Osteoblast (primary cell): ENCODE data around the gene KCTD12. TPM values are rescaled to one million over a fixed set of nuclear protein-coding genes. Genes with fewer than 3 reads are reported as not detected.
A peak's percentile ranks its signal among the peaks of the same experiment; 100 is the strongest.

Experiments used
- DNase-seq: peaks from one replicate; pipeline ENCODE4 v3.0.0; 2011; ENCODE audit warnings: low spot score, mixed read lengths; ENCODE audit not compliant: insufficient read length; ENCODE audit errors: missing footprints
- H2AFZ ChIP-seq: 2 replicates; pipeline ENCODE4 v1.6.0; 2011; ENCODE audit warnings: mild to moderate bottlenecking, low read length
- H3K27ac ChIP-seq: 2 replicates; pipeline ENCODE4 v1.5.1; 2011; ENCODE audit warnings: mild to moderate bottlenecking, low read depth, low read length, moderate library complexity
- H3K27me3 ChIP-seq: 2 replicates; pipeline ENCODE4 v1.6.0; 2012; ENCODE audit warnings: mild to moderate bottlenecking, control low read depth, inconsistent platforms, low read length, moderate library complexity; ENCODE audit not compliant: insufficient read depth
- H3K36me3 ChIP-seq: 2 replicates; pipeline ENCODE4 v1.5.1; 2011; ENCODE audit warnings: mild to moderate bottlenecking, low read length, control low read depth, moderate library complexity; ENCODE audit not compliant: insufficient read depth
- H3K4me1 ChIP-seq: 2 replicates; pipeline ENCODE4 v1.5.1; 2011; ENCODE audit warnings: mild to moderate bottlenecking, low read length, control low read depth, moderate library complexity; ENCODE audit not compliant: insufficient read depth
- H3K4me2 ChIP-seq: 2 replicates; pipeline ENCODE4 v1.6.0; 2011; ENCODE audit warnings: mild to moderate bottlenecking, low read length; ENCODE audit not compliant: insufficient read depth
- H3K4me3 ChIP-seq: fragments of 200-600 bp; sonication (generic); 3 replicates; pipeline ENCODE4 v1.5.1; 2012; ENCODE audit warnings: mild to moderate bottlenecking, low read length, inconsistent platforms; ENCODE audit not compliant: insufficient read depth
- H3K79me2 ChIP-seq: 2 replicates; pipeline ENCODE4 v1.6.0; 2012; ENCODE audit warnings: mild to moderate bottlenecking, low read length, control low read depth, inconsistent platforms; ENCODE audit not compliant: insufficient read depth
- H3K9me3 ChIP-seq: 2 replicates; pipeline ENCODE4 v1.5.1; 2011; ENCODE audit warnings: low read depth, low read length, control low read depth
- H4K20me1 ChIP-seq: 2 replicates; pipeline ENCODE4 v1.6.0; 2012; ENCODE audit warnings: mild to moderate bottlenecking, low read length, control low read depth; ENCODE audit not compliant: insufficient read depth
- CTCF ChIP-seq: IDR thresholded peaks from 2 replicates; pipeline ENCODE4 v1.5.1; 2011; ENCODE audit warnings: mild to moderate bottlenecking, low read depth, low read length, moderate library complexity; ENCODE audit errors: extremely low read depth
- total RNA-seq: library from RNA; depleted of rRNA; stranded (reverse); fragments of >200 nt; gene quantifications from 2 replicates; pipeline ENCODE4 v1.2.3, GENCODE V29; 2012

The KCTD12 gene
- total RNA-seq, 1 donor, result 29.0 TPM

- Histone ChIP-seq H2AFZ (no peak overlapping the region), H3K36me3 (no peaks in the 10 kb centered on the region), H3K9me3 (no peaks in the 10 kb centered on the region), H3K27ac (no peak overlapping the region), H3K79me2 (peaks cover 18% of the 10 kb centered on the region), H3K4me3 (no peak overlapping the region), H3K27me3 (peaks cover 16% of the 10 kb centered on the region), H3K4me2 (no peak overlapping the region), H3K4me1 (peaks cover 28% of the 10 kb centered on the region), H4K20me1 (no peaks in the 10 kb centered on the region)
- TF ChIP-seq CTCF, result no peak
- DNase-seq, result no peak
Measured at GRCh38 chr13:76888421-76888820, 2.2 kb upstream of the KCTD12 start.

GRCh38 chr13:76887076-76887563, 915 bp upstream of the KCTD12 start:
- H3K27ac ChIP-seq, result no peak overlapping the region
- H3K79me2 ChIP-seq, result peaks cover 24% of the 10 kb centered on the region
- H4K20me1 ChIP-seq, result no peaks in the 10 kb centered on the region
- no peak for DNase-seq
- peak overlapping the region; percentile 75 for H3K4me2 ChIP-seq
- no peaks in the 10 kb centered on the region for H3K36me3 ChIP-seq
- H3K4me3 ChIP-seq, result peak overlapping the region; percentile 83
- peaks cover 41% of the 10 kb centered on the region for H3K4me1 ChIP-seq
- H3K9me3 ChIP-seq, result no peaks in the 10 kb centered on the region
- TF ChIP-seq CTCF, result no peak
- peak overlapping the region; percentile 77 for H2AFZ ChIP-seq
- H3K27me3 ChIP-seq, result peaks cover 4% of the 10 kb centered on the region

- Histone ChIP-seq H2AFZ (peak overlapping the region; percentile 94), H3K4me1 (peaks cover 46% of the 10 kb centered on the region), H3K27ac (peak overlapping the region; percentile 20), H3K27me3 (no peaks in the 10 kb centered on the region), H3K4me2 (peak overlapping the region; percentile 93), H3K79me2 (peaks cover 27% of the 10 kb centered on the region), H3K36me3 (no peaks in the 10 kb centered on the region), H3K9me3 (no peaks in the 10 kb centered on the region), H4K20me1 (no peaks in the 10 kb centered on the region), H3K4me3 (peak overlapping the region; percentile 83)
- no peak for DNase-seq
- no peak for TF ChIP-seq CTCF
Measured at GRCh38 chr13:76886005-76886291, 257 bp downstream of the KCTD12 start.

GRCh38 chr13:76885203-76886004, 801 bp downstream of the KCTD12 start:
- Histone ChIP-seq H4K20me1 (no peaks in the 10 kb centered on the region), H3K9me3 (no peaks in the 10 kb centered on the region), H3K4me3 (peak overlapping the region; percentile 83), H3K36me3 (no peaks in the 10 kb centered on the region), H3K27me3 (no peaks in the 10 kb centered on the region), H3K27ac (peak overlapping the region; percentile 20), H3K4me1 (peaks cover 46% of the 10 kb centered on the region), H3K79me2 (peaks cover 27% of the 10 kb centered on the region), H3K4me2 (peak overlapping the region; percentile 93), H2AFZ (peak overlapping the region; percentile 94)
- peak; percentile 22 for TF ChIP-seq CTCF
- peak; percentile 92 for DNase-seq
